ENCODE results near the gene IFT22. TPM values are rescaled to one million over a fixed set of nuclear protein-coding genes. Genes with fewer than 3 reads are reported as not detected.

The IFT22 gene
- total and polyA plus RNA-seq, 10 donors, result 5.5 to 11.0 (median 6.8) TPM

DNA sequence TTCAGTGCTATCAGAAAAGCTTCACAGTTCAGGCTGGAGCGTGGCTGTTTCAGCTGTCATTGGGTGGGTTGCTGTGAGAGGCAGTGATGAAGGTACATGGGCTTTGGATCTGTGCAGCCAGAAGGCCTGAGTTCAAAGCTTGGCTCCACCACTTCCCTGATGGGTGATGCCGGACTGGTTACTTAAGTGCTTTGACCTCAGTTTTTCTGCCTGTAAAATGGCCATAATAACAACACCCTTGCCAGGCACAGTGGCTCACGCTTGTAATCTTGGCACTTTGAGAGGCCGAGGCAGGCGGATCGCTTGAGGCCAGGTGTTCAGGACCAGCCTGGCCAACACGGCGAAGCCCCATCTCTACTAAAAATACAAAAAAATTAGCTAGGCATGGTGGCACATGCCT is 10.4 kb upstream of the IFT22 start:
- TF ChIP-seq POLR2AphosphoS5 (IDR thresholded peaks at IDR 0.05), result no peak
- TF ChIP-seq POLR2A (IDR thresholded peaks at IDR 0.05), result no peak
- TF ChIP-seq, protein P1, sequence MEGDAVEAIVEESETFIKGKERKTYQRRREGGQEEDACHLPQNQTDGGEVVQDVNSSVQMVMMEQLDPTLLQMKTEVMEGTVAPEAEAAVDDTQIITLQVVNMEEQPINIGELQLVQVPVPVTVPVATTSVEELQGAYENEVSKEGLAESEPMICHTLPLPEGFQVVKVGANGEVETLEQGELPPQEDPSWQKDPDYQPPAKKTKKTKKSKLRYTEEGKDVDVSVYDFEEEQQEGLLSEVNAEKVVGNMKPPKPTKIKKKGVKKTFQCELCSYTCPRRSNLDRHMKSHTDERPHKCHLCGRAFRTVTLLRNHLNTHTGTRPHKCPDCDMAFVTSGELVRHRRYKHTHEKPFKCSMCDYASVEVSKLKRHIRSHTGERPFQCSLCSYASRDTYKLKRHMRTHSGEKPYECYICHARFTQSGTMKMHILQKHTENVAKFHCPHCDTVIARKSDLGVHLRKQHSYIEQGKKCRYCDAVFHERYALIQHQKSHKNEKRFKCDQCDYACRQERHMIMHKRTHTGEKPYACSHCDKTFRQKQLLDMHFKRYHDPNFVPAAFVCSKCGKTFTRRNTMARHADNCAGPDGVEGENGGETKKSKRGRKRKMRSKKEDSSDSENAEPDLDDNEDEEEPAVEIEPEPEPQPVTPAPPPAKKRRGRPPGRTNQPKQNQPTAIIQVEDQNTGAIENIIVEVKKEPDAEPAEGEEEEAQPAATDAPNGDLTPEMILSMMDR (IDR thresholded peaks at IDR 0.05 in 8 of 11, conservative IDR thresholded peaks at IDR 0.05 in 3 of 11), result no peak
- 90 to 94% (median 91%) methylated on average over 8 of the region's 8 CpGs for WGBS, 5 donors
- intact Hi-C loops (cut with DNase I; ENCODE audit: low total_unique reads), result no loop called here

GRCh38 chr7:101330011-101330484 is 8.4 kb upstream of the IFT22 start:
- no peak for DNase-seq
- no peak overlapping the region for H3K27ac ChIP-seq
- no peaks in the 10 kb centered on the region for H3K36me3 ChIP-seq
- H3K4me3 ChIP-seq, result no peak overlapping the region
- no peak for TF ChIP-seq POLR2A (IDR thresholded peaks at IDR 0.05)
- no peak for TF ChIP-seq POLR2AphosphoS5 (IDR thresholded peaks at IDR 0.05)
- TF ChIP-seq, protein P1 (IDR thresholded peaks at IDR 0.05 in 8 of 11, conservative IDR thresholded peaks at IDR 0.05 in 3 of 11), result no peak
- intact Hi-C loops (cut with DNase I; ENCODE audit: low total_unique reads), result no loop called here
- H3K27me3 ChIP-seq (replicated peaks in 1 of 7), result peaks cover 0 to 32% (median 0%) of the 10 kb centered on the region in 7 donors
- no peaks in the 10 kb centered on the region for H3K9me3 ChIP-seq
- 52 to 63% (median 59%) methylated on average over 15 of the region's 15 CpGs for WGBS, 5 donors
- no peaks in the 10 kb centered on the region for H3K4me1 ChIP-seq

More for the DNA sequence above, 10.4 kb upstream of the IFT22 start:
- peaks cover 0 to 32% (median 0%) of the 10 kb centered on the region in 7 donors for H3K27me3 ChIP-seq (replicated peaks in 1 of 7)
- H3K4me1 ChIP-seq, result no peaks in the 10 kb centered on the region
- H3K27ac ChIP-seq, result no peak overlapping the region
- no peaks in the 10 kb centered on the region for H3K36me3 ChIP-seq
- H3K4me3 ChIP-seq, result no peak overlapping the region
- H3K9me3 ChIP-seq, result no peaks in the 10 kb centered on the region
- no peak for DNase-seq

GRCh38 chr7:101328159-101328558 is 6.5 kb upstream of the IFT22 start:
- TF ChIP-seq, protein P1 (IDR thresholded peaks at IDR 0.05 in 8 of 11, conservative IDR thresholded peaks at IDR 0.05 in 3 of 11), result no peak
- TF ChIP-seq POLR2A (IDR thresholded peaks at IDR 0.05) (no peak), POLR2AphosphoS5 (IDR thresholded peaks at IDR 0.05) (no peak)
- intact Hi-C loops (cut with DNase I; ENCODE audit: low total_unique reads), result no loop called here
- peaks cover 0 to 32% (median 0%) of the 10 kb centered on the region in 7 donors for H3K27me3 ChIP-seq (replicated peaks in 1 of 7)
- H3K9me3 ChIP-seq, result no peaks in the 10 kb centered on the region
- no peaks in the 10 kb centered on the region for H3K36me3 ChIP-seq
- no peaks in the 10 kb centered on the region for H3K4me1 ChIP-seq
- DNase-seq, result no peak
- H3K4me3 ChIP-seq, result no peak overlapping the region
- 91 to 96% (median 92%) methylated on average over 5 of the region's 5 CpGs for WGBS, 5 donors
- H3K27ac ChIP-seq, result no peak overlapping the region

DNA sequence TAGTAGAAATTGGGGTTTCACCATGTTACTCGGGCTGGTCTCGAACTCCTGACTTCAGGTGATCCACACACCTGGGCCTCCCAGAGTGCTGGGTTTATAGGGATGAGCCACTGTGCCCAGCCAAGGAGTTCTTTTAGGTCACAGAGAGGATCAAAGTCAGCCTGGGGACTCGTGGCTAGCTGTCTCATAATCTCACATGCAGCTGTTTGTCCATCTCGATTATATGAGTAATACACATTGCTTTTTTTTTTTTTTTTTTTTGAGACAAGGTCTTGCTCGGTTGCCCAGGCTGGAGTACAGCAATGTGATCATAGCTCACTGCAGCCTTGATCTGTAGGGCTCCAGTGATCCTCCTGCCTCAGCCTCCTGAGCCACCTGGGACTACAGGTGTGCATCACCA is 2.2 kb downstream of the IFT22 start:
- WGBS, 5 donors, result 72 to 82% (median 79%) methylated on average over 5 of the region's 5 CpGs
- Histone ChIP-seq H3K9me3 (no peaks in the 10 kb centered on the region), H3K4me1 (peaks cover 6 to 20% (median 15%) of the 10 kb centered on the region in 6 donors), H3K27ac (no peak overlapping the region), H3K36me3 (peaks cover 0 to 27% (median 3%) of the 10 kb centered on the region in 6 donors), H3K27me3 (replicated peaks in 1 of 7) (no peaks in the 10 kb centered on the region), H3K4me3 (no peak overlapping the region)
- intact Hi-C loops (cut with DNase I; ENCODE audit: low total_unique reads), result no loop called here
- no peak for TF ChIP-seq POLR2AphosphoS5 (IDR thresholded peaks at IDR 0.05)
- TF ChIP-seq, protein P1 (IDR thresholded peaks at IDR 0.05 in 8 of 11, conservative IDR thresholded peaks at IDR 0.05 in 3 of 11), result no peak
- no peak for TF ChIP-seq POLR2A (IDR thresholded peaks at IDR 0.05)
- DNase-seq, result no peak

Measured in spleen (tissue), 11 donors.